HG03432 (cell line): Measurements from ENCODE around the gene TTLL10.
A peak's percentile ranks its signal among the peaks of the same experiment; 100 is the strongest.
"Not testable (repeated sequence)": the region's sequence is repeated elsewhere in the genome, so short reads cannot be mapped to it uniquely, and the experiment has no call there.

Source experiments
- ATAC-seq: cut with Tn5 transposase; IDR thresholded peaks from one replicate; pipeline ENCODE4 v1.9.1; 2021; ENCODE audit warnings: mild to moderate bottlenecking, moderate library complexity; ENCODE audit not compliant: unreplicated experiment

The TTLL10 gene

DNA sequence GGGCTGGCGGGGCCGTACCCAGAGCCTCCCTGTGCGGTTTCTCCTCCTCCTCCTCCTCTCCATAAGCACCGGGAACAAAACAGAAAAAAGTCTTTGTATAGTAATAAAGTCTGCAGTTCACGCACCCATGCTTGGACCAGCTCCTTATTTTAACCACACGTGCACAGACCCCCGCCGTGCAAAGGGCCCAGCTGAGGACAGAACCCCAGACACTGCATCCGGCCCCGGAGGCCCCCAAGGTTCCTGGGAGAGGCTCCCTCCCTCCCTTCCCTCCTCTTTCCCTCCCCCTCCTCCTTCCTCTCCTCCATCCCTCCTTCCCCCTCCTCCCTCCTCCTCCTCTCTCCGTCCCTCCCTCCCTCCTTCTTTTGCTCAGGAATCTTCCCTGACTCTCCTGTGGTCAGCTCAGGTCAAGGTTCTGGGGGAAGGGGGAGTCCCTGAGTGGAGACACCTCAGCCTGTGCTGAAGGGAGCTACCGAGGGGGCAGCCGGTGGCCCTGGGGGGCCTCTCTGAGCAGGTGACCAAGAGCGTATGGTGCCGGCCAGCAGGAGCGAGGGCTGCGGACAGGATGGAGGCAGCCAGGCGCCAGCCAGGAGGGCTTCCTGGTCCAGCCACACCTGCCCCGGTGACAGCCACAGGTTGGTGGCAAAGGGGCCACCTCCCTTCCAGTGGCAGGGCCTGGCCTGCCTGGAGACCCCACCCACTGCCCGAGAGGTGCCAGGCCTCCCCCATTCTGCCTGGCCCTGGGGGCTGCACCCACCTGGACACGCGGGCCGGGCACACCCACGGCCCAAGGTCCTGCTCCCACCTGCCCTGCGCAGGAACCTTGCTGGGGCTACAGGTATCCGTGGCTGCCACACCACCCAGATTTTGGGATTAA, 3.2 kb upstream of the TTLL10 start:
- ATAC-seq, result no peak

- ATAC-seq, result no peak
These were observed 2.5 kb upstream of the TTLL10 start for GRCh38 chr1:1171161-1171545.

DNA sequence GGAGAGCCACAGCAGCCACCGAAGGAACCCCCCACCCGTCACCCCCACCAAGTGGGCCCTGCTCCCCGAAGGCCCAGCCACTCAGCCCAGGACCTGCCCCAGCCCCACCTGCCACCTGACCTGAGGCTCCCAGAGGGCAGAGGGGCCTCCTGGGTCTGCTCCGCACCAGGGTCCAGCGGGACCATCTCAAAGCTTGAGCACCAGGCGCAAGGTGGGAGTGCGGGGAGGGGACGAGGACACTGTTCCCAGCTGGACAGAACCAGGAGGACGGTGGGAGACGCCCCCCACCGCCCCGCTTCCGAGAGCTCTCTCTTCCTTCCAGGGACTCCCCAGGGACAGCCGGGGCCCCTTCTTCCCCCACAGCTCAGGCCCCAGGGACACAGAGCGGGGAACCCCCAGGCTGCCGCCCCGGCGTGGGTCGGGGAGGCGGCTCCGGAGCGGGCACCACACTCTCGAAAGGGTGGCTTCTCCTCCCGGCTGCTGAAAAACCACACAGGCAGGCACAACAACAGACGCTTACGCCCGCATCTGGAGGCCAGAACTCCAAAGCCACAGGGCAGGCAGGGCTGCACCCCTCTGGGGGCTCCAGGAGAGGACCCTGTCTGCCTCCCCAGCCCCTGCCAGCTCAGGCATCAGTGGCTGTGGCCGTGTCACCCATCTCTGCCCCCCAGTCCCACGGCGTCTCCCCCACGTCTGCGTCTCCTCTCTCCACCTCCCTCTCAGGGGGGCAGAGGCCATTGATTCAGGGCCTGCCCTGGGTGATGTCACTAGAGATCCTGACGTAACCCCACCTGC, 1.9 kb upstream of the TTLL10 start:
- ATAC-seq, result peak; percentile 54

- no peak for ATAC-seq
These were observed 453 bp upstream of the TTLL10 start for GRCh38 chr1:1173061-1173792.

GRCh38 chr1:1175221-1176062, 1.8 kb downstream of the TTLL10 start:
- ATAC-seq, result no peak

- not testable (repeated sequence) for ATAC-seq
These were observed 2.5 kb downstream of the TTLL10 start for GRCh38 chr1:1176063-1176761.

DNA sequence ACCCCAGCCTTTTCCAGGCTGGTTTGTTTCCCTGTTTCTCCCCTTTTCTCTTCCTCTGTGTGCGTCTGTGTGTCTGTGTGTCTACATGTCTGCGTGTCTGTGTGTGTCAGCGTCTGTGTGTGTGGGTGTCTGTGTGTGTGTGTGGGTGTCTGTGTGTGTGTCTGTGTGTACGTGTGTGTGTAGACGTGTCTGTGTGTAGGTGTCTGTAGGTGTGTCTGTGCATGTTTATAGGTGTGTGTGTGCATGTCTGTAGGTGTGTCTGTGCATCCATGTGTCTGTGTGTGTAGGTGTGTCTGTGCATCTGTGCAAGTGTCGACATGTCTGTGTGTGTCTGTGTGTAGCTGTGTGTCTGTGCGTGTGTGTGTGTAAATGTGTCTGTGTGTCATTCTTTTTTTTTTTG, 3.3 kb downstream of the TTLL10 start:
- no peak for ATAC-seq

DNA sequence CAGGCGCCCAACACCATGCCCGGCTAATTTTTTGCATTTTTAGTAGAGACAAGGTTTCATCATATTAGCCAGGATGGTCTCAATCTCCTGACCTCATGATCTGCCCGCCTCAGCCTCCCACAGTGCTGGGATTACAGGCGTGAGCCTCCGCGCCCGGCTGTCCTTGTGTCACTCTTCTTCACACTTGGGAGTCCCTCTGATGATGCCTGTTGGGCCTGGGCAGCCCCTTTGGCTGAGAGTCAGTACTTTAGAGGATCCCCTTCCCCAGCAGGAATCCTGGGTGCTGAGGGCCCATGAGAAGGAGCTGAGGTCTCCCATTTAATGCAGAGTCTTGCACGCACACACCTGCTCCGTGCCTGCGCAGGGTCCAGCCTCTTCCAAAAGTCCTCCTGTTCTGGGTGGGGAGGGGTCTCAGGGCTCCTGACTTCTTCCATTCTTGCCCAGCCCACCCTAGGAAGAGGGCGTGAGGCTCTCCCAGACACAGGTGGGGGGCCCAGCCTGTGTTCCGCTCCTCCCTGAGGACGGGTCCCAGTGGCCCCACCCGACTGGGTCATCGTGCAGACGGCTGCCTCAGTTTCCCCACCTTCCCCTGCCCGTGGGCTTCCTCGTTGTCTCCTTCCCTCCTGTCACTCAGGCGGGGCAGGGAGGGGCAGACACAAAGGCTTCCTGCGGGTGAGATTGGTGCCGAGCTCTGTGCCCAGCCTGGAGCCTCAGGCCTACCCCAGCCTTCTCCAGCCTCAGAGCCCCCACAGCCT, 3.9 kb downstream of the TTLL10 start:
- no peak for ATAC-seq

DNA sequence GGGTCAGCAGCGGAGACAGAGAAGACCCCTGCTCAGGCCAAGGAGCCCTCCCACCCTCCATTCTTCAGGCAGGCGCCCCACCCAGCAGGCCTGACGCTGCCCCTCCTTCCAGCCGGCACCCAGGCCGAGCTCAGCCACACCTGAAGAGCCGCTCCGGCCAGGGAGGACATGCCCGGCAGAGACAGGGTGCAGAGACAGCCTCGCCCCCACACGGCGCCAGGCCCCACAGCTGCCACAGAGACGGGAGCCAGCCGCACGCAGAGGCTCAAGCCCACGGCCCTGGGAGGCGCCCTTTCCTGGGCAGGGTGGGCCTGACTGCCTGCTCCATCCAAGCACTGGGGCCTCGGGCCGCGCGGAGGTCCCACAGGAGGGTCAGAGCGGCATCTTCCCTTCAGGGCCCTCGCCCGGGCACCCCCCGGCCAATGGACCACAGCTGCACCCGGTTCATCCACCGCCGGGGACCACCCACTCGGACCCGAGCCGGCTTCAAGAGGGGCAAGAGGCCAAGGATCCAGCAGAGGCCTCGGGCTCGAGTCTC, 5.2 kb downstream of the TTLL10 start:
- no peak for ATAC-seq

DNA sequence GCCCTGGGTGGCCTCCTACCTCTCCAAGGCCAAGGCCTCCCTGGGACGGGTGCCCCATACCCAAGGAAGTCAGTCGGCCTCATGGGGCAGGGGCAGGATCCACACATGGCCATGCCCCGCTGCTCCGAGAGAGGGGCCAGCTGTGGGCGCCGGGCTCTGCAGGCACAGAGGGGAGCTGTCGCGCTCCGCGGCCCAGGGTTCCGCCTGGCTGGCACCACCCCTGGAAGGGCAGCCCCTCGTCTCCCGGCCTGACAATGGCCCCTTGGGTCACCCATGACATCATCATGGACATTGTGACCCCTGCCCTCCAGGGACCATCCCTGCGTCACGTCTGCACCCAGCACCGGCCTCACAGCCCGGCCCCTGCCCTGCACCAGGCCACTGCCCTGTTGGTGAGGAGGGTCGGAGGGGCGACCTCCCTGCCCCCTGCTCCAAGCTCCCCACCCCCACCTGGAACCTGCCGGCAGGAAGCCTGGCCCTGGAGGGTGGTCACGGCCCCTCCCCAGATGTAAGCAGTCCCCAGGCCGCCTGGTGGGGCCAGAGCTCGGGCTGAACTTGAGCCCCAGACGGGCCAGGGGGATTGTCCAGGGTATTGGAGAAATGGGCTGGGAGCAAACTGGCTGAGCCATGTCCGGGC, 5.8 kb downstream of the TTLL10 start:
- ATAC-seq, result no peak

DNA sequence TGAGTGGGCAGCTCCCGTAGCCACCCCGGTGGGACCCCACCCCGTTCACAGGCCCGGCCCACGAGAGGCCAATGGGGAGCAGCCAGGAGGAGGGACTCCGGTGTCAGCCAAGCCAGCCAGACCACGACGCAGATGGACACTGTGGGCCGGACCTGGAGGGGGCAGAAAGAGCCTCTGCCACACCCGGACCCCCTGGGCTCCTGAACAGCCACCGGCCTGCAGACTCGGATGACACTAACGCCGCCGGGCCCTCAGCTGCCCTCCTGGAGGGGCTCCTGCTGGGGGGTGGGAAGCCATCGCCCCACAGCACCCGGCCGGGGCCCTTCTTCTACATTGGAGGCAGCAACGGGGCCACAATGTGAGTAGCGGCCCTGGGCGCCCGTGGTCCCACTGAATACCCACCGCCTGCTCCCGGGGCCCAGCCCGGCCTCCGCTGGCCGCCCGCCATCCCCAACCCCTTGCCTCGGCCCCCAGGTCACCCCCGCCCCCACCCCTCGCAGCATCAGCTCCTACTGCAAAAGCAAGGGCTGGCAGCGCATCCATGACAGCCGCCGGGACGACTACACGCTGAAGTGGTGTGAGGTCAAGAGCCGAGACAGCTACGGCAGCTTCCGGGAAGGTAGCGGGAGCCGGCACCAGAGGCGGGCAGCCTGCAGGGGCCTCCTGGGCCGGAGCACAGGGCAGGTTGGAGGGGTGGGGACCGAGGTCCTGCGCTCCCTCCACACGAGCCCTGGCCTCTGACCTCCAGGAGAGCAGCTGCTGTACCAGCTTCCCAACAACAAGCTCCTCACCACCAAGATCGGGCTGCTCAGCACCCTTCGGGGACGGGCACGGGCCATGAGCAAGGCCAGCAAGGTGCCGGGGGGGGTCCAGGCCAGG, 6.5 kb downstream of the TTLL10 start:
- no peak for ATAC-seq

GRCh38 chr1:1181129-1181937, 7.7 kb downstream of the TTLL10 start:
- ATAC-seq, result no peak

- no peak for ATAC-seq
These were observed 8.3 kb downstream of the TTLL10 start for GRCh38 chr1:1181938-1182410.

GRCh38 chr1:1182491-1183220, 9.0 kb downstream of the TTLL10 start:
- ATAC-seq, result no peak

DNA sequence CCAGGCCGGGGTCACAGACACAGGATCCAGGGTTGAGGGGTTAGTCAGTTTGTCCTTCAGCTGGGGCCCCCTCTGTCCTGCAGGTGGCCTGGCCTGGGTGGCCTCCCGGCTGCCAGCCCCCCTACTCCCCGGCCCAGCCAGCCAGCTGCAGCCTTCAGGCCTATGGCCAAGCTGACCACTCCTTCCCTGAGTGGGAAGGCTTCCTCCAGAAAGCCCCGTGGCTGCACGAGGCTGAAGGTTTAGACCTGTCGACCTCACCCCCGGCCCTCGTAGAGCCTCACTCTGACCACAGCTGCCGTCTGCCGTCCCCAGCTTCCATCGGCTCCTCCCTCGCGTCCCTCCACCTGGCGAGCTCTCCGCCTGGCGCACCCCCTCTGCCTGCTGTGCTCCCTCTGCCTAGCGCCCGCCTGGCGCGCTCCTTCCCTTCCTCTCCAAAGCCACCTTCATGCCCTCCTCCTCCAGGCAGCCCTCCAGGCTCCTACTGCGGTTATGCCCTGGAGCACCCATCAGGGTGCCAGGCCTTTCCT, 9.6 kb downstream of the TTLL10 start:
- no peak for ATAC-seq
